ENCODE results near the gene KLHDC10. TPM values are rescaled to one million over a fixed set of nuclear protein-coding genes. Genes with fewer than 3 reads are reported as not detected.
"Not testable (repeated sequence)": the region's sequence is repeated elsewhere in the genome, so short reads cannot be mapped to it uniquely, and the experiment has no call there.

KLHDC10 gene
- total RNA-seq, 4 donors from 2014 or later: 16.5 to 25.0 (median 20.1) TPM

DNA sequence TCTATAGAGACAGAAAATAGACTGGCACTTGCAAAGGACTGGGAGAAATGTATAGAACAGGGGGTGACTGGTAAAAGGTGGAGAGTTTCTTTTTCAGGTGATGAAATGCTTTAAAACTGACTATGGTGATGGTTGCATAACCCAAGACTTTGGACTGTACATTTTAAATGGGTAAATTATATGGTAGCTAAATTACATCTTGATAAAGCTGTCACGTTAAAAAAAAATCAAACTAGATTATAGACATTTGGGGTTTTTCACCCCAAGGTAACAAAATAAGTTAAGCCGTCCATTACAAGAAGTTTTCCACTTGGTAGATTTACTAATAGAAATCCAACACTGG, 110.9 kb downstream of the KLHDC10 start:
- Histone ChIP-seq H3K4me3 (no peak overlapping the region), H3K36me3 (peaks cover 0 to 59% (median 0%) of the 10 kb centered on the region in 3 donors), H3K4me1 (no peaks in the 10 kb centered on the region), H3K27ac (no peak overlapping the region), H3K9me3 (no peaks in the 10 kb centered on the region), H3K27me3 (no peaks in the 10 kb centered on the region)
- DNase-seq: no peak
- TF ChIP-seq, protein P1, sequence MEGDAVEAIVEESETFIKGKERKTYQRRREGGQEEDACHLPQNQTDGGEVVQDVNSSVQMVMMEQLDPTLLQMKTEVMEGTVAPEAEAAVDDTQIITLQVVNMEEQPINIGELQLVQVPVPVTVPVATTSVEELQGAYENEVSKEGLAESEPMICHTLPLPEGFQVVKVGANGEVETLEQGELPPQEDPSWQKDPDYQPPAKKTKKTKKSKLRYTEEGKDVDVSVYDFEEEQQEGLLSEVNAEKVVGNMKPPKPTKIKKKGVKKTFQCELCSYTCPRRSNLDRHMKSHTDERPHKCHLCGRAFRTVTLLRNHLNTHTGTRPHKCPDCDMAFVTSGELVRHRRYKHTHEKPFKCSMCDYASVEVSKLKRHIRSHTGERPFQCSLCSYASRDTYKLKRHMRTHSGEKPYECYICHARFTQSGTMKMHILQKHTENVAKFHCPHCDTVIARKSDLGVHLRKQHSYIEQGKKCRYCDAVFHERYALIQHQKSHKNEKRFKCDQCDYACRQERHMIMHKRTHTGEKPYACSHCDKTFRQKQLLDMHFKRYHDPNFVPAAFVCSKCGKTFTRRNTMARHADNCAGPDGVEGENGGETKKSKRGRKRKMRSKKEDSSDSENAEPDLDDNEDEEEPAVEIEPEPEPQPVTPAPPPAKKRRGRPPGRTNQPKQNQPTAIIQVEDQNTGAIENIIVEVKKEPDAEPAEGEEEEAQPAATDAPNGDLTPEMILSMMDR (IDR thresholded peaks at IDR 0.05): no peak
- no peak for TF ChIP-seq POLR2A (IDR thresholded peaks at IDR 0.05)

DNA sequence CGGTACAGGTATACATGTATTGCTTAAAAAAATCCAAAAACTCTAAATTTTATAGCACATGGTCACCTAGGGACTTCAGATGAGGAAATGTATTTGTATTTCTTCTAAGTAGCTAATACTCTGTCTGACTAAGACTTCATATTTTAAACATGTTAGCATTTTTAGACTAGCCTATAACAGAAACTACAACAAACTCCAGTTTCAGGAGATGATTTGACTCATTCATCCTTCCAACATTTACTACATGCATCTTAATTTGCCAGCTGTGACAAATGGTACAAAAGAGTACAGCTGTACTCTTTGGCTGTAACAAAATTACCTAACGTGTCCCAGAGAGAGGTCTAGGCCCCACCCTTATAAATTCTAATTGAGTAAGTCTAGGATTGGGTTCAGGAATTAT, 112.7 kb downstream of the KLHDC10 start:
- no peak for DNase-seq
- TF ChIP-seq POLR2A (IDR thresholded peaks at IDR 0.05): no peak
- TF ChIP-seq, protein P1 (IDR thresholded peaks at IDR 0.05): no peak
- no peak overlapping the region for H3K27ac ChIP-seq

DNA sequence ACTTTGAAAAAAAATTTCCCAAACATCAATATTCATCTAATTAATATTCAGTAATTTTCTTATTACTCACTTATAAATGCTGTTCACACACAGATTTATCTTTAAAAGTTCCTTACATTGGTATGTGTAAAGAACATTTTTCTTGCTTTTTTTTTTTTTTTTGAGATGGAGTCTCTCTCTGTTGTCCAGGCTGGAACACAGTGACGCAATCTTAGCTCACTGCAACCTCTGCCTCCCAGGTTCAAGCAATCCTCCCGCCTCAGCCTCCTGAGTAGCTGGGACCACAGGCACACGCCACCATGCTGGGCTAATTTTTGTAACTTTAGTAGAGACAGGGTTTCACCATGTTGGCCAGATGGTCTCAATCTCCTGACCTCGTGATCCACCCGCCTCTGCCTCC, 114.0 kb downstream of the KLHDC10 start:
- H3K4me1 ChIP-seq, DNase-seq, H3K27ac ChIP-seq, H3K9me3 ChIP-seq, H3K4me3 ChIP-seq, H3K27me3 ChIP-seq: not testable (repeated sequence)
- H3K36me3 ChIP-seq: peaks cover 0 to 53% (median 0%) of the 10 kb centered on the region in 3 donors

More for the DNA sequence above, 112.7 kb downstream of the KLHDC10 start:
- no peaks in the 10 kb centered on the region for H3K9me3 ChIP-seq
- no peaks in the 10 kb centered on the region for H3K27me3 ChIP-seq
- H3K4me1 ChIP-seq: no peaks in the 10 kb centered on the region
- H3K4me3 ChIP-seq: no peak overlapping the region
- peaks cover 0 to 58% (median 0%) of the 10 kb centered on the region in 3 donors for H3K36me3 ChIP-seq

Small RNAs within 50 kb of the gene (small RNA-seq; reads per million reads assigned to genes)
- gene RNA5SP245: 0 reads per million in 2 donors

Other genes with a start within 250 kb of the KLHDC10 start
- gene UBE2H, start 117.6 kb upstream of the KLHDC10 start, total RNA-seq: 10 to 100 TPM; 33.5 to 59.4 (median 51.4) TPM
- gene ZC3HC1, start 19.2 kb upstream of the KLHDC10 start, total RNA-seq: 10 to 100 TPM in 2 of 4 donors, 1 to 10 TPM in 2; 3.8 to 11.9 (median 8.1) TPM
- gene TMEM209, start 134.9 kb downstream of the KLHDC10 start, total RNA-seq: 10 to 100 TPM; 11.6 to 17.2 (median 15.4) TPM
- not detected for gene SSMEM1, start 137.3 kb downstream of the KLHDC10 start, total RNA-seq
- 10 to 100 TPM in 1 of 4 donors, 1 to 10 TPM in 2, not detected in 1; 2.6 to 12.6 (median 2.7) TPM for gene CPA2, start 196.3 kb downstream of the KLHDC10 start, total RNA-seq
- gene CPA4, start 222.6 kb downstream of the KLHDC10 start, total RNA-seq: not detected